Keratinocyte (primary cell): ENCODE data around the gene NR1I2.

Experiments used
- EZH2 ChIP-seq: IDR thresholded peaks from one replicate; pipeline ENCODE4 v1.6.1; 2012; ENCODE audit warnings: inconsistent platforms, mild to moderate bottlenecking, low read length, moderate library complexity
- TF ChIP-seq, protein P1 (sequence below), 3 experiments: IDR thresholded peaks in 1 of 3; conservative IDR thresholded peaks in 1 of 3; optimal IDR thresholded peaks in 1 of 3; 2 replicates in 2 of 3; 3 replicates in 1 of 3; pipeline versions ENCODE3 to v1.5.1; 2011; ENCODE audit warnings: low read length in 3 of 3, mild to moderate bottlenecking in 3 of 3, moderate library complexity in 2 of 3, control low read depth in 1 of 3, inconsistent platforms in 1 of 3; ENCODE audit not compliant: insufficient read depth in 2 of 3; ENCODE audit errors: extremely low read depth in 1 of 3

GRCh38 chr3:119818937-119819336 is 37.0 kb downstream of the NR1I2 start:
- TF ChIP-seq, protein P1, sequence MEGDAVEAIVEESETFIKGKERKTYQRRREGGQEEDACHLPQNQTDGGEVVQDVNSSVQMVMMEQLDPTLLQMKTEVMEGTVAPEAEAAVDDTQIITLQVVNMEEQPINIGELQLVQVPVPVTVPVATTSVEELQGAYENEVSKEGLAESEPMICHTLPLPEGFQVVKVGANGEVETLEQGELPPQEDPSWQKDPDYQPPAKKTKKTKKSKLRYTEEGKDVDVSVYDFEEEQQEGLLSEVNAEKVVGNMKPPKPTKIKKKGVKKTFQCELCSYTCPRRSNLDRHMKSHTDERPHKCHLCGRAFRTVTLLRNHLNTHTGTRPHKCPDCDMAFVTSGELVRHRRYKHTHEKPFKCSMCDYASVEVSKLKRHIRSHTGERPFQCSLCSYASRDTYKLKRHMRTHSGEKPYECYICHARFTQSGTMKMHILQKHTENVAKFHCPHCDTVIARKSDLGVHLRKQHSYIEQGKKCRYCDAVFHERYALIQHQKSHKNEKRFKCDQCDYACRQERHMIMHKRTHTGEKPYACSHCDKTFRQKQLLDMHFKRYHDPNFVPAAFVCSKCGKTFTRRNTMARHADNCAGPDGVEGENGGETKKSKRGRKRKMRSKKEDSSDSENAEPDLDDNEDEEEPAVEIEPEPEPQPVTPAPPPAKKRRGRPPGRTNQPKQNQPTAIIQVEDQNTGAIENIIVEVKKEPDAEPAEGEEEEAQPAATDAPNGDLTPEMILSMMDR (optimal IDR thresholded peaks at IDR 0.05 in 1 of 3, IDR thresholded peaks at IDR 0.05 in 1 of 3, conservative IDR thresholded peaks at IDR 0.05 in 1 of 3; ENCODE audit: extremely low read depth in 1 of 3, insufficient read depth in 2 of 3, low read length in 3 of 3) = no peak
- no peak for TF ChIP-seq EZH2
